Measurements from ENCODE around the gene PIBF1.

GRCh38 chr13:72931311-72931710 lies 149.4 kb downstream of the PIBF1 start:
- no peak for TF ChIP-seq CTCF (IDR thresholded peaks at IDR 0.05)
- no peak for TF ChIP-seq POLR2A (IDR thresholded peaks at IDR 0.05)

Measured in heart left ventricle (tissue), 13 donors.